Body of pancreas (tissue), 4 donors: ENCODE results near the gene MMP20. TPM values are rescaled to one million over a fixed set of nuclear protein-coding genes. Genes with fewer than 3 reads are reported as not detected.

ENCODE experiments used
- ATAC-seq: fragments of 150-250 bp; one replicate; pipeline ENCODE4 v1.9.1; 2016
- DNase-seq, 4 donors: peaks; one replicate each; pipeline ENCODE4 v3.0.0-alpha.2; 2019
- H3K27ac ChIP-seq, 4 donors: fragments of 200-600 bp; sonication (generic); 1 replicate in 3 of 4; 2 replicates in 1 of 4; pipeline versions ENCODE4 v1.5.1 to v1.6.1; 2016 to 2019; ENCODE audit warnings: mild to moderate bottlenecking in 1 of 4, mixed read lengths in 1 of 4, moderate library complexity in 1 of 4
- H3K27me3 ChIP-seq, 2 donors: fragments of 200-600 bp; sonication (generic); one replicate each; pipeline ENCODE4 v1.6.0; 2016; ENCODE audit warnings: mild to moderate bottlenecking in 1 of 2
- H3K36me3 ChIP-seq, 2 donors: fragments of 200-600 bp; sonication (generic); replicated peaks in 1 of 2; 2 replicates each; pipeline ENCODE4 v1.5.1; 2016; ENCODE audit warnings: low read depth in 2 of 2; ENCODE audit not compliant: insufficient read depth in 1 of 2
- H3K4me1 ChIP-seq: fragments of 200-600 bp; sonication (generic); one replicate; pipeline ENCODE4 v1.6.0; 2016
- H3K4me3 ChIP-seq, 2 donors: fragments of 200-600 bp; sonication (generic); 1 replicate in 1 of 2; 2 replicates in 1 of 2; pipeline ENCODE4 v1.5.1; 2016 to 2019
- H3K9me3 ChIP-seq, 3 donors: fragments of 200-600 bp; sonication (generic); 1 replicate in 2 of 3; 2 replicates in 1 of 3; pipeline ENCODE4 v1.5.1; 2016
- POLR2A ChIP-seq, 3 donors: fragments of 450-650 bp; IDR thresholded peaks; one replicate each; pipeline ENCODE4 v1.6.1; 2016; ENCODE audit warnings: antibody characterized with exemption in 3 of 3, mild to moderate bottlenecking in 2 of 3
- WGBS, 2 donors: methylation state at CpG; one replicate each; pipeline ENCODE4 v1.1.5; 2017; 5-methylcytosine and 5-hydroxymethylcytosine counted together
- intact Hi-C: fragments of 100-400 bp; cut with DNase I; formaldehyde crosslinking; loops from one replicate; pipeline ENCODE4 v1.15.1; 2023
- total RNA-seq, 2 donors: library from RNA; depleted of rRNA; stranded (reverse); fragments of >200 nt; gene quantifications; one replicate each; pipeline ENCODE4 v1.1.0, GENCODE V29; 2016
- TF ChIP-seq, protein P1 (sequence below), 7 experiments: fragments of 450-650 bp in 4 of 7; fragments of 200-600 bp in 3 of 7; sonication (generic) in 3 of 7; IDR thresholded peaks; one replicate each; pipeline ENCODE4 v1.5.1; 2016 to 2019; ENCODE audit warnings: antibody characterized with exemption in 7 of 7

Gene MMP20
- total RNA-seq, 2 donors from 2014 or later: not detected

DNA sequence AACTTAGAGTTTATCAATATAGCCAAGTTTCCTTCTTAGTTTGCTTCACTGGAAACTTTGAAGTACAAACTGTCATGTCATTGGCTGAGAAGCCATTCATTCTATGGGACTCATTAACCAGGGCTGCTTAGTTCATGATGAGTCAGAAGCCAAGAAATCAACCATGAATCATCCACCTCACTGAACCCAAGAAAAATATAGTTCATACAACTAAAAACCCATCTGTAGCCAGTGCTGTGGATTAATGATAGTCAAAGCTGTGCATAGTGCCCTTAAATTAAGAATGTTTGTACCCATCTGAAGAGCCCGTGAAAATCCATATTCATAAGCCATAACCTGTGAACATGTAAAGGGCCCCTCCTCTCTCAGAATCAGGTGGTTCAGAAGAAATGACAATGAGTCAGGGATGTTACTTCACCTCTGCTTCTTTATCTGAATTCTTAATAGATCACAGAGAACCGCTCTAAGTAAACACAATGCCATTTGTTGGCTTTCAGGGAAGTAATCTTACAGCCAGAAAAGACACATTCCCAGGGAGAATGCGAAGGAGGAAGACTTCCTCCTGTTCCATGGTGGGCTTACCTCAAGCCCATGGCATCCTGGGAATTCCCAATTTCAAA, 25.4 kb downstream of the MMP20 start:
- Histone ChIP-seq H3K4me3 (no peak overlapping the region), H3K9me3 (no peaks in the 10 kb centered on the region), H3K4me1 (peaks cover 15% of the 10 kb centered on the region), H3K27me3 (no peaks in the 10 kb centered on the region), H3K27ac (peak overlapping the region in 3 of 4 donors; percentile 31 to 78 (median 58)), H3K36me3 (no peaks in the 10 kb centered on the region)
- peak; percentile 67 for ATAC-seq
- TF ChIP-seq, protein P1, sequence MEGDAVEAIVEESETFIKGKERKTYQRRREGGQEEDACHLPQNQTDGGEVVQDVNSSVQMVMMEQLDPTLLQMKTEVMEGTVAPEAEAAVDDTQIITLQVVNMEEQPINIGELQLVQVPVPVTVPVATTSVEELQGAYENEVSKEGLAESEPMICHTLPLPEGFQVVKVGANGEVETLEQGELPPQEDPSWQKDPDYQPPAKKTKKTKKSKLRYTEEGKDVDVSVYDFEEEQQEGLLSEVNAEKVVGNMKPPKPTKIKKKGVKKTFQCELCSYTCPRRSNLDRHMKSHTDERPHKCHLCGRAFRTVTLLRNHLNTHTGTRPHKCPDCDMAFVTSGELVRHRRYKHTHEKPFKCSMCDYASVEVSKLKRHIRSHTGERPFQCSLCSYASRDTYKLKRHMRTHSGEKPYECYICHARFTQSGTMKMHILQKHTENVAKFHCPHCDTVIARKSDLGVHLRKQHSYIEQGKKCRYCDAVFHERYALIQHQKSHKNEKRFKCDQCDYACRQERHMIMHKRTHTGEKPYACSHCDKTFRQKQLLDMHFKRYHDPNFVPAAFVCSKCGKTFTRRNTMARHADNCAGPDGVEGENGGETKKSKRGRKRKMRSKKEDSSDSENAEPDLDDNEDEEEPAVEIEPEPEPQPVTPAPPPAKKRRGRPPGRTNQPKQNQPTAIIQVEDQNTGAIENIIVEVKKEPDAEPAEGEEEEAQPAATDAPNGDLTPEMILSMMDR (IDR thresholded peaks at IDR 0.05): no peak
- no peak for TF ChIP-seq POLR2A (IDR thresholded peaks at IDR 0.05)
- intact Hi-C loops: no loop called here
- WGBS, 2 donors: 48 to 52% methylated on average over 3 of the region's 3 CpGs
- peak in 1 of 4 donors; percentile 20 for DNase-seq

DNA sequence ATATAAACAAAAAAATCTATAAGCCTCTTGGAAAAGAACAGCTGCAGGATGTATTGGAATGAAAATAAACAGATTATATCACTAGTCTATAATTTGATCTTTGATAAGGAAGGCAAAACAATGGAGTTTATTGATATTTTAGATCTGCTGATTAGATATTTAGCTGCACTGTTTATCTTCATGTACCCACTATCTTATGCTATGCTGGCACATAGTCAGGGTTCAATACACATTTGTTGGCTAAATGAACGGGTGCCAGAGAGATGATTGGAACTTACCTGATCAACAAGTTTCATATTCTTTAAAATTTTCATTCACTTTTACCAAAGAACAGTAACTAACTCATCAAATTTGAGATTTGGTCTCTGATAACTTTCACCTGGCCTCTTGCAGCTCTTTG, 26.9 kb downstream of the MMP20 start:
- no peak for TF ChIP-seq POLR2A (IDR thresholded peaks at IDR 0.05)
- TF ChIP-seq, protein P1 (IDR thresholded peaks at IDR 0.05): no peak

GRCh38 chr11:102596578-102596977, 28.6 kb downstream of the MMP20 start:
- TF ChIP-seq POLR2A (IDR thresholded peaks at IDR 0.05): no peak
- TF ChIP-seq, protein P1 (IDR thresholded peaks at IDR 0.05): no peak
- H3K9me3 ChIP-seq: no peaks in the 10 kb centered on the region
- DNase-seq (no peak), ATAC-seq (no peak)
- no peaks in the 10 kb centered on the region for H3K27me3 ChIP-seq
- no peak overlapping the region for H3K27ac ChIP-seq
- H3K36me3 ChIP-seq: no peaks in the 10 kb centered on the region
- intact Hi-C loops: no loop called here
- 69 to 73% methylated on average over 6 of the region's 6 CpGs for WGBS, 2 donors
- no peak overlapping the region for H3K4me3 ChIP-seq
- peaks cover 11% of the 10 kb centered on the region for H3K4me1 ChIP-seq

More for the DNA sequence above, 26.9 kb downstream of the MMP20 start:
- no peak for DNase-seq
- 14 to 15% methylated on average over 1 of the region's 1 CpG for WGBS, 2 donors
- H3K4me3 ChIP-seq: no peak overlapping the region
- no peaks in the 10 kb centered on the region for H3K36me3 ChIP-seq
- H3K4me1 ChIP-seq: peaks cover 15% of the 10 kb centered on the region
- no peaks in the 10 kb centered on the region for H3K9me3 ChIP-seq
- H3K27me3 ChIP-seq: no peaks in the 10 kb centered on the region
- H3K27ac ChIP-seq: peak overlapping the region in 1 of 4 donors; percentile 78
- intact Hi-C loops: no loop called here
- ATAC-seq: no peak

- no peaks in the 10 kb centered on the region for H3K36me3 ChIP-seq
- no peaks in the 10 kb centered on the region for H3K27me3 ChIP-seq
- DNase-seq: no peak
- no peaks in the 10 kb centered on the region for H3K9me3 ChIP-seq
- intact Hi-C loops: no loop called here
- H3K27ac ChIP-seq: no peak overlapping the region
- WGBS, 2 donors: 68 to 71% methylated on average over 11 of the region's 11 CpGs
- no peak for ATAC-seq
- no peak overlapping the region for H3K4me3 ChIP-seq
- no peaks in the 10 kb centered on the region for H3K4me1 ChIP-seq
- TF ChIP-seq, protein P1 (IDR thresholded peaks at IDR 0.05): peak in 4 of 7 experiments; percentile 13 to 29 (median 20)
- no peak for TF ChIP-seq POLR2A (IDR thresholded peaks at IDR 0.05)
Measured at GRCh38 chr11:102592634-102593581, 32.2 kb downstream of the MMP20 start.
